GM12878 (cell line): ENCODE results near the gene RORB. TPM values are rescaled to one million over a fixed set of nuclear protein-coding genes. Genes with fewer than 3 reads are reported as not detected.

Experiments
- ATAC-seq: fragments of 200-7000 bp; cut with Tn5 transposase; 3 replicates; pipeline ENCODE4 v1.9.1; 2020; ENCODE audit warnings: mild to moderate bottlenecking, moderate library complexity
- BruUV-seq: library from RNA; stranded (reverse); fragments of 400-500 nt; replicated peaks from 2 replicates; lab custom pipeline; 2021; lab: Mats Ljungman, UMichigan
- CTCF ChIA-PET: fragments of 300-600 bp; sonication (Branson Sonifier 250); formaldehyde crosslinking; extraction: SDS; loops from one replicate; lab custom pipeline; 2021; ENCODE audit warnings: inconsistent platforms; lab: Yijun Ruan, JAX
- POLR2A ChIA-PET: fragments of 350-600 bp; formaldehyde crosslinking; extraction: SDS; loops from one replicate; lab custom pipeline; 2021; ENCODE audit warnings: inconsistent platforms; lab: Charles Lee
- RAD21 ChIA-PET: fragments of 300-600 bp; sonication (Branson Sonifier 250); formaldehyde crosslinking; loops from one replicate; lab custom pipeline; 2023; ENCODE audit warnings: antibody characterized with exemption; ENCODE audit not compliant: unreplicated experiment; lab: Charles Lee
- SMC1A ChIA-PET: fragments of 300-600 bp; sonication (Branson Sonifier 250); formaldehyde crosslinking; loops from one replicate; lab custom pipeline; 2023; ENCODE audit not compliant: unreplicated experiment, uncharacterized antibody; lab: Charles Lee
- DNase-seq: peaks from one replicate; pipeline ENCODE4 v3.0.0-alpha.2; 2011; ENCODE audit warnings: low read depth, low spot score
- FAIRE-seq: peaks from 3 replicates; lab custom pipeline; 2011; peaks lifted over from hg19 to GRCh38; lab: Jason Lieb, UNC
- H2AFZ ChIP-seq: 2 replicates; pipeline ENCODE4 v1.6.0; 2011; ENCODE audit warnings: low read depth, low read length, control low read depth; ENCODE audit not compliant: control insufficient read depth
- H3K27ac ChIP-seq: 2 replicates; pipeline ENCODE4 v1.5.1; 2011; ENCODE audit warnings: control low read depth; ENCODE audit not compliant: control insufficient read depth, insufficient read depth
- H3K27me3 ChIP-seq, 2 experiments: replicated peaks in 1 of 2; 2 replicates each; pipeline versions ENCODE4 v1.6.0 to v1.6.1; 2011; ENCODE audit warnings: low read length in 1 of 2; ENCODE audit not compliant: control insufficient read depth in 2 of 2, insufficient read depth in 2 of 2
- H3K36me3 ChIP-seq, 2 experiments: 2 replicates each; pipeline ENCODE4 v1.5.1; 2011; ENCODE audit warnings: low read length in 1 of 2; ENCODE audit not compliant: control insufficient read depth in 2 of 2, insufficient read depth in 2 of 2
- H3K4me1 ChIP-seq: 2 replicates; pipeline ENCODE4 v1.6.1; 2011; ENCODE audit warnings: mild to moderate bottlenecking, low read length, moderate library complexity, mixed read lengths; ENCODE audit not compliant: control insufficient read depth, insufficient read depth
- H3K4me2 ChIP-seq: 2 replicates; pipeline ENCODE4 v1.6.0; 2011; ENCODE audit warnings: control low read depth; ENCODE audit not compliant: control insufficient read depth, insufficient read depth
- H3K4me3 ChIP-seq: fragments of 200-600 bp; sonication (generic); 2 replicates; pipeline ENCODE4 v1.5.1; 2016
- H3K79me2 ChIP-seq: 2 replicates; pipeline ENCODE4 v1.6.0; 2011; ENCODE audit warnings: low read length; ENCODE audit not compliant: control insufficient read depth, insufficient read depth
- H3K9ac ChIP-seq: 2 replicates; pipeline ENCODE4 v1.8.0; 2011; ENCODE audit warnings: low read length, control low read depth, mixed read lengths; ENCODE audit not compliant: control insufficient read depth, insufficient read depth
- H3K9me3 ChIP-seq: replicated peaks from 3 replicates; pipeline ENCODE4 v1.5.1; 2011; ENCODE audit warnings: mild to moderate bottlenecking, low read length; ENCODE audit not compliant: control insufficient read depth, insufficient read depth
- H4K20me1 ChIP-seq: 2 replicates; pipeline ENCODE4 v1.6.0; 2011; ENCODE audit not compliant: control insufficient read depth, insufficient read depth
- EED ChIP-seq: sonication (generic); IDR thresholded peaks from 2 replicates; pipeline ENCODE4 v1.6.1; 2016; ENCODE audit warnings: antibody characterized with exemption, low read depth
- TAF1 ChIP-seq: IDR thresholded peaks from 2 replicates; pipeline ENCODE4 v1.6.1; 2011; ENCODE audit warnings: mild to moderate bottlenecking, low read depth, low read length, borderline replicate concordance
- WGBS: methylation state at CpG from one replicate; pipeline ENCODE4 v1.1.6; 2016; ENCODE audit warnings: low lambda C conversion rate; ENCODE audit not compliant: insufficient replicate concordance, insufficient coverage; ENCODE audit errors: missing lambda C conversion rate; 5-methylcytosine and 5-hydroxymethylcytosine counted together
- in situ Hi-C: fragments of 300-500 bp; cut with MboI; formaldehyde crosslinking; loops from 9 replicates; pipeline ENCODE4 v1.14.3; 2018; ENCODE audit warnings: mixed read lengths
- intact Hi-C: fragments of 100-400 bp; cut with micrococcal nuclease; formaldehyde crosslinking; loops from one replicate; pipeline ENCODE4 v1.14.2; 2022; ENCODE audit not compliant: unreplicated experiment
- polyA plus RNA-seq, 11 experiments: library from polyadenylated mRNA; depleted of rRNA in 4 of 11; unstranded in 6 of 11; stranded (reverse) in 5 of 11; fragments of >200 nt; fragmentation: Nextera tagmentation in 4 of 11; fragmentation: Illumina TruSeq in 1 of 11; extraction: Ambion mirVana in 4 of 11; extraction: Trizol in 1 of 11; gene quantifications; 1 replicate in 1 of 11; 2 replicates in 10 of 11; pipeline versions ENCODE4 v1.2.1 to v1.2.3, GENCODE V29; 2011 to 2016; ENCODE audit warnings: inconsistent platforms in 2 of 11, missing spikeins in 2 of 11, low read depth in 1 of 11
- total RNA-seq, 4 experiments: library from RNA; depleted of rRNA in 3 of 4; stranded (reverse); fragments of >200 nt in 3 of 4; fragmentation: Illumina TruSeq in 1 of 4; extraction: Trizol in 1 of 4; gene quantifications; 2 replicates each; pipeline versions ENCODE4 v1.2.1 to v1.2.3, GENCODE V29; 2013 to 2021
- TF ChIP-seq, protein P1 (sequence below): IDR thresholded peaks from 2 replicates; pipeline ENCODE4 v1.6.1; 2012; ENCODE audit warnings: improper control_type of control experiment, low read depth, low read length; ENCODE audit not compliant: insufficient replicate concordance

Gene RORB
- total and polyA plus RNA-seq, 10 of the 15 experiments (the other 5 are each of a cell fraction or from before 2014, with no cell fraction given): under 0.01 to 0.01 TPM; not detected in 8

DNA sequence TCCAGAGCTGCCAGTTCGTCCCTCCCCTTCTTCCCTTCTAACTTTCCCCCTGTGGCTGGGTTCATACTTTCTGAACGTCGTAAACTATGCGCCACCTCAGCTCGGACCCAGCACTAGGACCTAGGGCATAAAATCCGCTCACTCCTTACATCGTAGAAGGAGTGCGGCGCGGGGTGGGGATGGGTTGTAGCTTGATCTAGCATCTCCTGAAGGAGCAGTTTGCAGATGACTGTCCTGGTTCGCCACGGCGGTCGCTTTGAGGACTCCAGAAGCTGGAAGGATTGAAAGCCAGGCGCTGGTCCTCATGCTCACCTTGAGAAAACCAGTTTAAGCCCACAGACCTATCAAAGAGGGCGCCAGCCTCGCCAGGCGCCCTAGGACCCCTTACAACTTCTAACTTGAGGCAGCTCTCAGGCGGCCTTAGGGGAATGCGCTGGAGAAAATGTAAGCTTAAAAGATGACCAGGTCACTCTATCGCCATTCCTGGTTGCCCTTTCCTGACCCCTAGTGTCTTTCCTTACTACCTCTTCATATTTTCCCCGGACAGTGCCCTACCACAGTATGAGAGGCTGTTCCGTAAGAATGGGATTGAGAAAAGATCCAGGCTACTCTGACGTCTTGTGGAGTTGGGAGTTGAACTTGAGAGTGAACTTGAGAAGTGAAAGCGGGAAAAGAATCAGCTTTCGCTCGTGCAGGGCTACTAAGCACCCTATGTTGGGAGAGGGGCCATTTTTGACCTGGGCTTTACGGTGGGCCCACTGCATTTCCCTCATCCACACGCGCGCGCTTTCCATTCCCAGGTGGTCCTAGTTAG is 2.8 kb downstream of the RORB start:
- ChIA-PET CTCF (no interaction called here), SMC1A (interaction anchor here (0.7 kb wide), 1 partner anchor 91 kb away, joined by 3 read pairs; no protein-coding TSS in a partner anchor), POLR2A (no interaction called here), RAD21 (no interaction called here)
- in situ Hi-C loops: no loop called here
- Histone ChIP-seq H3K4me3 (no peak overlapping the region), H3K27me3 (peaks cover 7 to 19% of the 10 kb centered on the region in 2 experiments), H3K9me3 (no peaks in the 10 kb centered on the region), H4K20me1 (no peaks in the 10 kb centered on the region), H3K4me1 (no peaks in the 10 kb centered on the region; the same call in 1 of the 2 replicates), H3K27ac (no peak overlapping the region), H3K79me2 (no peaks in the 10 kb centered on the region), H3K36me3 (no peaks in the 10 kb centered on the region), H3K9ac (no peak overlapping the region), H3K4me2 (no peak overlapping the region), H2AFZ (no peak overlapping the region)
- FAIRE-seq (no peak), DNase-seq (no peak), ATAC-seq (no peak)
- BruUV-seq: no TSS peak
- intact Hi-C loops: loop anchor here (10.0 kb wide), 1 partner anchor 245 kb away; no protein-coding TSS in a partner anchor
- 27% methylated on average over 32 of the region's 32 CpGs for WGBS
- TF ChIP-seq EED: no peak
- TF ChIP-seq TAF1: no peak
- TF ChIP-seq, protein P1, sequence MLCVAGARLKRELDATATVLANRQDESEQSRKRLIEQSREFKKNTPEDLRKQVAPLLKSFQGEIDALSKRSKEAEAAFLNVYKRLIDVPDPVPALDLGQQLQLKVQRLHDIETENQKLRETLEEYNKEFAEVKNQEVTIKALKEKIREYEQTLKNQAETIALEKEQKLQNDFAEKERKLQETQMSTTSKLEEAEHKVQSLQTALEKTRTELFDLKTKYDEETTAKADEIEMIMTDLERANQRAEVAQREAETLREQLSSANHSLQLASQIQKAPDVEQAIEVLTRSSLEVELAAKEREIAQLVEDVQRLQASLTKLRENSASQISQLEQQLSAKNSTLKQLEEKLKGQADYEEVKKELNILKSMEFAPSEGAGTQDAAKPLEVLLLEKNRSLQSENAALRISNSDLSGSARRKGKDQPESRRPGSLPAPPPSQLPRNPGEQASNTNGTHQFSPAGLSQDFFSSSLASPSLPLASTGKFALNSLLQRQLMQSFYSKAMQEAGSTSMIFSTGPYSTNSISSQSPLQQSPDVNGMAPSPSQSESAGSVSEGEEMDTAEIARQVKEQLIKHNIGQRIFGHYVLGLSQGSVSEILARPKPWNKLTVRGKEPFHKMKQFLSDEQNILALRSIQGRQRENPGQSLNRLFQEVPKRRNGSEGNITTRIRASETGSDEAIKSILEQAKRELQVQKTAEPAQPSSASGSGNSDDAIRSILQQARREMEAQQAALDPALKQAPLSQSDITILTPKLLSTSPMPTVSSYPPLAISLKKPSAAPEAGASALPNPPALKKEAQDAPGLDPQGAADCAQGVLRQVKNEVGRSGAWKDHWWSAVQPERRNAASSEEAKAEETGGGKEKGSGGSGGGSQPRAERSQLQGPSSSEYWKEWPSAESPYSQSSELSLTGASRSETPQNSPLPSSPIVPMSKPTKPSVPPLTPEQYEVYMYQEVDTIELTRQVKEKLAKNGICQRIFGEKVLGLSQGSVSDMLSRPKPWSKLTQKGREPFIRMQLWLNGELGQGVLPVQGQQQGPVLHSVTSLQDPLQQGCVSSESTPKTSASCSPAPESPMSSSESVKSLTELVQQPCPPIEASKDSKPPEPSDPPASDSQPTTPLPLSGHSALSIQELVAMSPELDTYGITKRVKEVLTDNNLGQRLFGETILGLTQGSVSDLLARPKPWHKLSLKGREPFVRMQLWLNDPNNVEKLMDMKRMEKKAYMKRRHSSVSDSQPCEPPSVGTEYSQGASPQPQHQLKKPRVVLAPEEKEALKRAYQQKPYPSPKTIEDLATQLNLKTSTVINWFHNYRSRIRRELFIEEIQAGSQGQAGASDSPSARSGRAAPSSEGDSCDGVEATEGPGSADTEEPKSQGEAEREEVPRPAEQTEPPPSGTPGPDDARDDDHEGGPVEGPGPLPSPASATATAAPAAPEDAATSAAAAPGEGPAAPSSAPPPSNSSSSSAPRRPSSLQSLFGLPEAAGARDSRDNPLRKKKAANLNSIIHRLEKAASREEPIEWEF: no peak
